Astrocyte of the spinal cord (primary cell): ENCODE data around the gene SLC13A5.

Experiments used
- DNase-seq: peaks from one replicate; pipeline ENCODE4 v3.0.0; 2011; ENCODE audit warnings: low read depth, low spot score
- H3K4me3 ChIP-seq: 2 replicates; pipeline ENCODE4 v1.5.1; 2011; ENCODE audit warnings: low read depth, mild to moderate bottlenecking, low read length, moderate library complexity
- in situ Hi-C: cut with HindIII; loops from 2 replicates; pipeline ENCODE4 v1.10.0; 2017; ENCODE audit warnings: low sequenced_read_pairs
- TF ChIP-seq, protein P1 (sequence below): IDR thresholded peaks from 2 replicates; pipeline ENCODE4 v1.5.1; 2012; ENCODE audit warnings: low read depth, mild to moderate bottlenecking, low read length, inconsistent platforms

Gene SLC13A5

GRCh38 chr17:6713130-6713917 is at the start of gene SLC13A5:
SLC13A5 (minus strand) TSS chr17:6713369; CDS start chr17:6713333, 36 bp downstream.
- peak within 1 kb of the TSS; percentile 15 for H3K4me3 ChIP-seq
- no peak for DNase-seq
- in situ Hi-C loops, result no loop called here
- TF ChIP-seq, protein P1, sequence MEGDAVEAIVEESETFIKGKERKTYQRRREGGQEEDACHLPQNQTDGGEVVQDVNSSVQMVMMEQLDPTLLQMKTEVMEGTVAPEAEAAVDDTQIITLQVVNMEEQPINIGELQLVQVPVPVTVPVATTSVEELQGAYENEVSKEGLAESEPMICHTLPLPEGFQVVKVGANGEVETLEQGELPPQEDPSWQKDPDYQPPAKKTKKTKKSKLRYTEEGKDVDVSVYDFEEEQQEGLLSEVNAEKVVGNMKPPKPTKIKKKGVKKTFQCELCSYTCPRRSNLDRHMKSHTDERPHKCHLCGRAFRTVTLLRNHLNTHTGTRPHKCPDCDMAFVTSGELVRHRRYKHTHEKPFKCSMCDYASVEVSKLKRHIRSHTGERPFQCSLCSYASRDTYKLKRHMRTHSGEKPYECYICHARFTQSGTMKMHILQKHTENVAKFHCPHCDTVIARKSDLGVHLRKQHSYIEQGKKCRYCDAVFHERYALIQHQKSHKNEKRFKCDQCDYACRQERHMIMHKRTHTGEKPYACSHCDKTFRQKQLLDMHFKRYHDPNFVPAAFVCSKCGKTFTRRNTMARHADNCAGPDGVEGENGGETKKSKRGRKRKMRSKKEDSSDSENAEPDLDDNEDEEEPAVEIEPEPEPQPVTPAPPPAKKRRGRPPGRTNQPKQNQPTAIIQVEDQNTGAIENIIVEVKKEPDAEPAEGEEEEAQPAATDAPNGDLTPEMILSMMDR, result peak; percentile 44

GRCh38 chr17:6761779-6762178 is 48.6 kb upstream of the SLC13A5 start:
- in situ Hi-C loops, result no loop called here
- TF ChIP-seq, protein P1, result no peak
- peak; percentile 38 for DNase-seq
- H3K4me3 ChIP-seq, result no peak overlapping the region

DNA sequence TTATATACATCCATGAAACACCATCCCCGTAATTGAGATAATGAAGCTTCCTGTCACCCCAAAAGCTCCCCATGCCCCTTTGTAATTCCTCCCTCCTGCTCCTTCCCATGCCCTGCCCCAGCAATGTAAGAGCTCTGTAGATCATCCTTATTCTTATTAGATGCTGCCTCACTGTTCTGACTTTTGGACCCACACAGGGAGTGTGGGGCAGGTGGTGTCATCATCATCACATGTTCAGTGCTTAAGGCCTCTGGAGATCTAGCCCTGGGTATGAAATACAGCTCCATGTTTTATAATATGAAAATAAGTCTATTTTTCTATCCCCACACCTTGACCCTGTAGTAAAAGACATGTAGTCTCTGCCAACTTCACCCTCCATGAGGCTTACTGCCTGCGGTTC is 44.6 kb upstream of the SLC13A5 start:
- TF ChIP-seq, protein P1, result no peak
- no peak for DNase-seq
- H3K4me3 ChIP-seq, result no peak overlapping the region
- in situ Hi-C loops, result no loop called here

GRCh38 chr17:6756425-6757031 is 43.4 kb upstream of the SLC13A5 start:
- TF ChIP-seq, protein P1, result no peak
- in situ Hi-C loops, result no loop called here
- DNase-seq, result no peak
- H3K4me3 ChIP-seq, result peak overlapping the region; percentile 33

DNA sequence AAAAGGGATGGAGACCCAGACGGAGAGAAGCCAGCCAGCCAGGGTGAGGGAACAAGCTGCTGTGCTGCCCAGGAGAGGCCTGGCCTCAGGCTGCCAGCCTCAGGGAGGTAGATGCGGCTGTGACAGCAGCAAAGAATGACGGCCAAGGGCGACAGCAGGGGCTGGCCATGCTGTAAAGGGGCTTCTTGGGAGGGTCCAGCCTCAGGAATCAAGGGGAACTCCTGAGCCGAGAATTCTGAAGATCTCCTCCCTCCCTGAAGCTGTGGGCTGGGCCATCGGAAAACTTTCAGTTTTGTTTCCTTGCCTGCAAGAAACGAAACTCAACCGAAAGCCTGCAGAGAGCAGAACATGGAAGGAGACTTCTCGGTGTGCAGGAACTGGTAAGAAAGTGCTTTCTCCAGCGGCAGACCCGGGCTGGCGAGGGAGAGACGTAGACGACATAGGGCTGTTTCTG is 42.6 kb upstream of the SLC13A5 start, which contains the start of gene XAF1:
Gene XAF1, plus strand, starts transcription at position 316 of the 454 bp plus-strand sequence. Its CDS starts 33 bp downstream, at position 349.
- TF ChIP-seq, protein P1, result no peak
- H3K4me3 ChIP-seq, result peak within 1 kb of the TSS; percentile 33
- DNase-seq, result peak; percentile 54
- in situ Hi-C loops, result no loop called here

GRCh38 chr17:6755281-6755680 is 42.1 kb upstream of the SLC13A5 start:
- DNase-seq, result peak; percentile 18
- in situ Hi-C loops, result no loop called here
- TF ChIP-seq, protein P1, result no peak
- H3K4me3 ChIP-seq, result no peak overlapping the region
